K562 (cell line): ENCODE data around the gene OR5AN1. TPM values are rescaled to one million over a fixed set of nuclear protein-coding genes. Genes with fewer than 3 reads are reported as not detected.
"Not testable (repeated sequence)": the region's sequence is repeated elsewhere in the genome, so short reads cannot be mapped to it uniquely, and the experiment has no call there.

Experiments
- ATAC-seq: fragments of 200-7000 bp; cut with Tn5 transposase; 3 replicates; pipeline ENCODE4 v1.9.1; 2020; ENCODE audit warnings: moderate library complexity
- BruUV-seq: library from RNA; stranded (reverse); fragments of 400-500 nt; replicated peaks from 2 replicates; lab custom pipeline; 2021; lab: Mats Ljungman, UMichigan
- CTCF ChIA-PET: fragments of 300-600 bp; formaldehyde crosslinking; extraction: SDS; loops from one replicate; lab custom pipeline; 2021; ENCODE audit warnings: low intra/inter-chr PET ratio; lab: Yijun Ruan, JAX
- POLR2A ChIA-PET: fragments of 300-600, 350-650 bp; sonication (Branson Sonifier 250); formaldehyde crosslinking; extraction: SDS; loops from one replicate; lab custom pipeline; 2021; ENCODE audit warnings: antibody characterized with exemption, inconsistent platforms; lab: Yijun Ruan, JAX
- DNase-seq, 4 experiments: peaks; one replicate each; pipeline versions ENCODE4 v3.0.0 to v3.0.0-alpha.2; 2011 to 2018; ENCODE audit warnings: low spot score in 3 of 4, mixed read lengths in 3 of 4; ENCODE audit errors: extremely low read depth in 1 of 4
- FAIRE-seq: peaks from 2 replicates; lab custom pipeline; 2011; peaks lifted over from hg19 to GRCh38; lab: Jason Lieb, UNC
- H2AFZ ChIP-seq: 2 replicates; pipeline ENCODE4 v1.6.0; 2011; ENCODE audit warnings: low read depth, low read length, control low read depth, inconsistent platforms
- H3K27ac ChIP-seq: fragments of 200-600 bp; 3 replicates; pipeline ENCODE4 v1.8.0; 2011; ENCODE audit warnings: low read depth, mild to moderate bottlenecking, control low read depth, inconsistent platforms, low read length, moderate library complexity, mixed read lengths; ENCODE audit errors: extremely low read depth
- H3K27me3 ChIP-seq, 2 experiments: fragments of 300-600 bp in 1 of 2; 2 replicates in 1 of 2; 3 replicates in 1 of 2; pipeline versions ENCODE4 v1.6.0 to v1.8.0; 2011; ENCODE audit warnings: inconsistent platforms in 2 of 2, low read length in 2 of 2, mild to moderate bottlenecking in 1 of 2, mixed read lengths in 1 of 2, moderate library complexity in 1 of 2; ENCODE audit not compliant: control insufficient read depth in 2 of 2, insufficient read depth in 2 of 2
- H3K36me3 ChIP-seq: fragments of 300-600 bp; 3 replicates; pipeline ENCODE4 v1.8.0; 2011; ENCODE audit warnings: mild to moderate bottlenecking, low read length, inconsistent platforms; ENCODE audit not compliant: control insufficient read depth, insufficient read depth
- H3K4me1 ChIP-seq, 2 experiments: fragments of 200-600 bp in 1 of 2; replicated peaks in 1 of 2; 2 replicates in 1 of 2; 3 replicates in 1 of 2; pipeline versions ENCODE4 v1.5.1 to v1.8.0; 2011; ENCODE audit warnings: inconsistent platforms in 2 of 2, low read length in 2 of 2, mild to moderate bottlenecking in 1 of 2, mixed read lengths in 1 of 2, moderate library complexity in 1 of 2; ENCODE audit not compliant: control insufficient read depth in 2 of 2, insufficient read depth in 2 of 2
- H3K4me2 ChIP-seq: 2 replicates; pipeline ENCODE4 v1.6.1; 2011; ENCODE audit warnings: low read length, control low read depth, inconsistent platforms, mixed read lengths; ENCODE audit not compliant: insufficient read depth
- H3K4me3 ChIP-seq: fragments of 200-600 bp; sonication (generic), shearing (Covaris generic); 2 replicates; pipeline ENCODE4 v1.5.1; 2016; ENCODE audit warnings: control low read depth, inconsistent platforms
- H3K79me2 ChIP-seq: fragments of 200-600 bp; 3 replicates; pipeline ENCODE4 v1.8.0; 2011; ENCODE audit warnings: low read length, inconsistent platforms; ENCODE audit not compliant: control insufficient read depth, insufficient read depth
- H3K9ac ChIP-seq, 2 experiments: 2 replicates each; pipeline versions ENCODE4 v1.6.0 to v1.6.1; 2011; ENCODE audit warnings: low read depth in 2 of 2, low read length in 2 of 2, control low read depth in 1 of 2, inconsistent platforms in 1 of 2, mild to moderate bottlenecking in 1 of 2, mixed read lengths in 1 of 2; ENCODE audit not compliant: insufficient read depth in 1 of 2
- H3K9me1 ChIP-seq: one replicate; pipeline ENCODE4 v1.6.0; 2011; ENCODE audit warnings: inconsistent platforms, mild to moderate bottlenecking, low read length, moderate library complexity; ENCODE audit not compliant: control insufficient read depth, insufficient read depth
- H3K9me3 ChIP-seq: replicated peaks from 2 replicates; pipeline ENCODE4 v1.5.1; 2011; ENCODE audit warnings: low read depth, low read length, inconsistent platforms; ENCODE audit not compliant: control insufficient read depth, insufficient read depth
- H4K20me1 ChIP-seq: replicated peaks from 2 replicates; pipeline ENCODE4 v1.6.1; 2011; ENCODE audit warnings: low read length, inconsistent platforms, mixed read lengths; ENCODE audit not compliant: control insufficient read depth, insufficient read depth
- ZNF408 ChIP-seq: fragments of 250-450 bp; sonication (Bioruptor Pico); IDR thresholded peaks from 2 replicates; pipeline ENCODE4 v1.4.0; 2020; ENCODE audit warnings: low read depth, mild to moderate bottlenecking, moderate library complexity
- WGBS: fragments of 100-300 bp; shearing (Covaris generic); methylation state at CpG from one replicate; pipeline ENCODE4 v1.1.6; 2016; ENCODE audit warnings: low coverage, mixed read lengths; ENCODE audit not compliant: insufficient coverage; ENCODE audit errors: missing lambda C conversion rate; 5-methylcytosine and 5-hydroxymethylcytosine counted together
- in situ Hi-C: fragments of 300-500 bp; cut with MboI; formaldehyde crosslinking; loops from 4 replicates; pipeline ENCODE4 v1.15.0; 2018; ENCODE audit warnings: inconsistent platforms, mixed read lengths
- intact Hi-C: fragments of 100-400 bp; cut with micrococcal nuclease; formaldehyde crosslinking; loops from 2 replicates; pipeline ENCODE4 v1.14.2; 2022
- polyA plus RNA-seq, 8 experiments: library from polyadenylated mRNA; depleted of rRNA in 4 of 8; stranded (reverse) in 5 of 8; unstranded in 3 of 8; fragments of >200 nt; fragmentation: Nextera tagmentation in 2 of 8; fragmentation: Illumina TruSeq in 1 of 8; extraction: Ambion mirVana in 2 of 8; extraction: Trizol in 1 of 8; gene quantifications; 2 replicates each; pipeline versions ENCODE4 v1.2.1 to v1.2.3, GENCODE V29; 2011 to 2014; ENCODE audit warnings: inconsistent platforms in 1 of 8, missing spikeins in 1 of 8
- total RNA-seq, 7 experiments: library from RNA; depleted of rRNA in 6 of 7; stranded (reverse); fragments of >200 nt in 6 of 7; fragmentation: Illumina TruSeq in 2 of 7; extraction: Trizol in 2 of 7; gene quantifications; 2 replicates each; pipeline versions ENCODE4 v1.2.1 to v1.2.3, GENCODE V29; 2011 to 2021; ENCODE audit warnings: low replicate concordance in 1 of 7

Gene OR5AN1
- total and polyA plus RNA-seq, 9 of the 15 experiments (the other 6 are each of a cell fraction or from before 2014, with no cell fraction given), result not detected

DNA sequence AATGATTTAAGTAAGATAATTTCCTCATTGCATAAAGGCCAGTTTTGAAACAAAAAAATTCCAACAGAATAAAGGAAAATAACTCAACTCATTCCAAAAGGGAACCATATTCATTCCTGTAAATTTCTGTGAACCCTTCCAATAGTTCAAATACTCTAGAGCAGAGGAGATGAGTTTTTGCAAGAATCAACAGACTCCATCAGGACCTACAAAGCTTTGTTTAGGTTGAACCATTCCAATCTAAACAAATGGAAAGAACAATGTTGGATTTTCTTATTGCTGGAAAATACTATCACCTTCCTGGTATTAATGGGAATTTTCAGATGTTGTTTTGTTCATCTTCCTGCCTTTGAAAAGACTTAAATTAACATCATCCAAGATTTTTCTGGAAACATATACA, 21.8 kb upstream of the OR5AN1 start:
- no peaks in the 10 kb centered on the region for H3K9me3 ChIP-seq
- intact Hi-C loops (no loop called here), in situ Hi-C loops (no loop called here)
- BruUV-seq, result no TSS peak
- no peak overlapping the region for H3K4me3 ChIP-seq
- FAIRE-seq, result no peak
- ChIA-PET POLR2A (no interaction called here), CTCF (no interaction called here)
- no peaks in the 10 kb centered on the region for H3K79me2 ChIP-seq
- no peak overlapping the region for H2AFZ ChIP-seq
- TF ChIP-seq ZNF408, result no peak
- no peaks in the 10 kb centered on the region for H3K9me1 ChIP-seq
- no peaks in the 10 kb centered on the region for H4K20me1 ChIP-seq
- ATAC-seq, result no peak
- H3K27me3 ChIP-seq, result no peaks in the 10 kb centered on the region
- no peak overlapping the region for H3K9ac ChIP-seq
- no peak overlapping the region for H3K27ac ChIP-seq
- H3K4me1 ChIP-seq, result no peaks in the 10 kb centered on the region
- H3K4me2 ChIP-seq, result no peak overlapping the region
- no peak for DNase-seq
- no peaks in the 10 kb centered on the region for H3K36me3 ChIP-seq

DNA sequence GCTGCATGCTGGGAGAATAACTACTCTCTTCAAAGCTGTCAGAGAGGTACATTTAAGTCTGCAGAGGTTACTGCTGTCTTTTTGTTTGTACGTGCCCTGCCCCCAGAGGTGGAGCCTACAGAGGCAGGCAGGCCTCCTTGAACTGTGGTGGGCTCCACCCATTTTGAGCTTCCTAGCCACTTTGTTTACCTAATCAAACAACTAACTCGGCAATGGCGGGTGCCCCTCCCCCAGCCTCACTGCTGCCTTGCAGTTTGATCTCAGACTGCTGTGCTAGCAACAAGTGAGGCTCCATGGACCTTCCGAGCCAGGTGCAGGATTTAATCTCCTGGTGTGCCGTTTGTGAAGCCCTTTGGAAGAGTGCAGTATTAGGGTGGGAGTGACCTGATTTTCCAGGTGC, 9.0 kb upstream of the OR5AN1 start:
- H4K20me1 ChIP-seq, FAIRE-seq, CTCF ChIA-PET, H3K27me3 ChIP-seq, H3K4me2 ChIP-seq, H3K36me3 ChIP-seq, in situ Hi-C loops, H3K79me2 ChIP-seq, POLR2A ChIA-PET, H3K4me3 ChIP-seq, intact Hi-C loops, H3K9me1 ChIP-seq, H3K27ac ChIP-seq, BruUV-seq, H2AFZ ChIP-seq, ATAC-seq, H3K4me1 ChIP-seq, H3K9ac ChIP-seq, H3K9me3 ChIP-seq: not testable (repeated sequence)
- DNase-seq, result peak in 1 of 4 experiments; percentile 5
- 0% methylated on average over 4 of the region's 5 CpGs for WGBS
